HepG2 (cell line): Measurements from ENCODE around the gene CPN1. TPM values are rescaled to one million over a fixed set of nuclear protein-coding genes. Genes with fewer than 3 reads are reported as not detected.

Source experiments
- ATAC-seq: fragments of 200-7000 bp; cut with Tn5 transposase; 3 replicates; pipeline ENCODE4 v1.9.1; 2020; ENCODE audit warnings: mild to moderate bottlenecking, moderate library complexity
- BruUV-seq: library from RNA; stranded (reverse); fragments of 400-500 nt; replicated peaks from 2 replicates; lab custom pipeline; 2021; lab: Mats Ljungman, UMichigan
- CTCF ChIA-PET: fragments of 300-600 bp; formaldehyde crosslinking; extraction: SDS; loops from one replicate; lab custom pipeline; 2021; ENCODE audit warnings: low total read pairs, inconsistent platforms, low intra/inter-chr PET ratio; lab: Yijun Ruan, JAX
- POLR2A ChIA-PET: fragments of 350-600 bp; sonication (Branson Sonifier 250); formaldehyde crosslinking; loops from one replicate; lab custom pipeline; 2020; ENCODE audit warnings: antibody characterized with exemption, inconsistent platforms; lab: Yijun Ruan, JAX
- DNase-seq: peaks from one replicate; pipeline ENCODE4 v3.0.0-alpha.2; 2015; ENCODE audit warnings: low spot score
- FAIRE-seq: peaks from 3 replicates; lab custom pipeline; 2011; peaks lifted over from hg19 to GRCh38; lab: Jason Lieb, UNC
- H2AFZ ChIP-seq: one replicate; pipeline ENCODE4 v1.6.1; 2011; ENCODE audit warnings: low read length, inconsistent platforms
- H3K27ac ChIP-seq: fragments of 300-600 bp; 3 replicates; pipeline ENCODE4 v1.8.0; 2011; ENCODE audit warnings: mixed run types, mild to moderate bottlenecking, mixed read lengths, low read length, inconsistent platforms; ENCODE audit not compliant: insufficient read depth; ENCODE audit errors: extremely low read length
- H3K27me3 ChIP-seq, 2 experiments: fragments of 200-600 bp in 1 of 2; 2 replicates in 1 of 2; 3 replicates in 1 of 2; pipeline versions ENCODE4 v1.6.0 to v1.8.0; 2011; ENCODE audit warnings: low read length in 2 of 2, mild to moderate bottlenecking in 2 of 2, moderate library complexity in 2 of 2, inconsistent platforms in 1 of 2; ENCODE audit not compliant: insufficient read depth in 2 of 2, control insufficient read depth in 1 of 2
- H3K36me3 ChIP-seq, 2 experiments: fragments of 200-600 bp in 1 of 2; replicated peaks in 1 of 2; 2 replicates in 1 of 2; 3 replicates in 1 of 2; pipeline versions ENCODE4 v1.5.1 to v1.8.0; 2011; ENCODE audit warnings: low read length in 2 of 2, inconsistent platforms in 1 of 2; ENCODE audit not compliant: insufficient read depth in 2 of 2, control insufficient read depth in 1 of 2
- H3K4me1 ChIP-seq: 2 replicates; pipeline ENCODE4 v1.5.1; 2012; ENCODE audit warnings: low read length, inconsistent platforms; ENCODE audit not compliant: insufficient read depth
- H3K4me2 ChIP-seq: 2 replicates; pipeline ENCODE4 v1.6.0; 2011; ENCODE audit warnings: low read depth, low read length, inconsistent platforms
- H3K4me3 ChIP-seq, 3 experiments: fragments of 200-600 bp in 1 of 3; sonication (generic), shearing (Covaris generic) in 1 of 3; replicated peaks in 1 of 3; 2 replicates each; pipeline ENCODE4 v1.5.1; 2011 to 2016; ENCODE audit warnings: low read length in 3 of 3, inconsistent platforms in 2 of 3, low read depth in 2 of 3, mild to moderate bottlenecking in 2 of 3, control low read depth in 1 of 3, mixed read lengths in 1 of 3; ENCODE audit not compliant: insufficient read depth in 1 of 3
- H3K79me2 ChIP-seq: one replicate; pipeline ENCODE4 v1.6.1; 2011; ENCODE audit warnings: low read length, inconsistent platforms; ENCODE audit not compliant: insufficient read depth
- H3K9ac ChIP-seq: 2 replicates; pipeline ENCODE4 v1.6.0; 2011; ENCODE audit warnings: mild to moderate bottlenecking, low read depth, low read length, inconsistent platforms; ENCODE audit not compliant: insufficient read depth
- H3K9me3 ChIP-seq: 2 replicates; pipeline ENCODE4 v1.5.1; 2012; ENCODE audit warnings: mild to moderate bottlenecking, low read length
- H4K20me1 ChIP-seq: 2 replicates; pipeline ENCODE4 v1.6.0; 2011; ENCODE audit warnings: inconsistent platforms, mild to moderate bottlenecking, low read length, moderate library complexity; ENCODE audit not compliant: insufficient read depth
- AFF4 ChIP-seq: sonication (generic); formaldehyde crosslinking; IDR thresholded peaks from 2 replicates; pipeline ENCODE4 v1.4.0; 2020; ENCODE audit warnings: missing genetic modification reagents
- DPF2 ChIP-seq: sonication (generic); formaldehyde crosslinking; IDR thresholded peaks from 2 replicates; pipeline ENCODE4 v1.4.0; 2020; ENCODE audit warnings: mild to moderate bottlenecking, low read depth, missing genetic modification reagents, borderline replicate concordance
- HOXA7 ChIP-seq: sonication (generic); formaldehyde crosslinking; IDR thresholded peaks from 2 replicates; pipeline ENCODE4 v1.8.1; 2022; ENCODE audit warnings: mild to moderate bottlenecking, missing genetic modification reagents, moderate library complexity
- ISX ChIP-seq: sonication (generic); formaldehyde crosslinking; conservative IDR thresholded peaks from 2 replicates; pipeline ENCODE4 v1.5.0; 2020; ENCODE audit warnings: missing genetic modification reagents
- MAF1 ChIP-seq: sonication (generic); formaldehyde crosslinking; IDR thresholded peaks from 2 replicates; pipeline ENCODE4 v1.5.0; 2020; ENCODE audit warnings: missing genetic modification reagents, borderline replicate concordance
- NCOA1 ChIP-seq: sonication (generic); formaldehyde crosslinking; IDR thresholded peaks from 2 replicates; pipeline ENCODE4 v1.9.0; 2021; ENCODE audit warnings: missing genetic modification reagents
- NPAS2 ChIP-seq: sonication (generic); formaldehyde crosslinking; IDR thresholded peaks from 2 replicates; pipeline ENCODE4 v1.8.0; 2022; ENCODE audit warnings: mild to moderate bottlenecking, missing genetic modification reagents, borderline replicate concordance
- TP53 ChIP-seq: sonication (generic); formaldehyde crosslinking; conservative IDR thresholded peaks from 2 replicates; pipeline ENCODE4 v1.4.0; 2020; ENCODE audit warnings: missing genetic modification reagents
- ZBTB7A ChIP-seq: sonication (generic); formaldehyde crosslinking; IDR thresholded peaks from 2 replicates; pipeline ENCODE4 v1.8.0; 2022; ENCODE audit warnings: mild to moderate bottlenecking, missing genetic modification reagents
- ZKSCAN8 ChIP-seq: IDR thresholded peaks from 2 replicates; pipeline ENCODE4 v1.6.1; 2016; ENCODE audit warnings: borderline replicate concordance, missing genetic modification reagents, missing compliant biosample characterization
- ZNF253 ChIP-seq: sonication (generic); formaldehyde crosslinking; IDR thresholded peaks from 2 replicates; pipeline ENCODE4 v1.8.0; 2022; ENCODE audit warnings: mild to moderate bottlenecking, missing genetic modification reagents, borderline replicate concordance
- ZNF274 ChIP-seq: sonication (generic); formaldehyde crosslinking; IDR thresholded peaks from 2 replicates; pipeline ENCODE4 v1.5.1; 2020; ENCODE audit warnings: mild to moderate bottlenecking, missing genetic modification reagents
- ZNF543 ChIP-seq: sonication (generic); formaldehyde crosslinking; IDR thresholded peaks from 2 replicates; pipeline ENCODE4 v1.4.0; 2020; ENCODE audit warnings: mild to moderate bottlenecking, missing genetic modification reagents
- ZNF556 ChIP-seq: sonication (generic); formaldehyde crosslinking; IDR thresholded peaks from 2 replicates; pipeline ENCODE4 v1.4.0; 2020; ENCODE audit warnings: mild to moderate bottlenecking, missing genetic modification reagents, borderline replicate concordance
- ZNF562 ChIP-seq: sonication (generic); formaldehyde crosslinking; IDR thresholded peaks from 2 replicates; pipeline ENCODE4 v1.8.0; 2022; ENCODE audit warnings: missing genetic modification reagents, borderline replicate concordance
- ZNF580 ChIP-seq: IDR thresholded peaks from 2 replicates; pipeline ENCODE4 v1.6.1; 2016; ENCODE audit warnings: low read depth, borderline replicate concordance
- ZNF782 ChIP-seq: sonication (generic); formaldehyde crosslinking; IDR thresholded peaks from 2 replicates; pipeline ENCODE4 v1.4.0; 2020; ENCODE audit warnings: missing genetic modification reagents, mild to moderate bottlenecking, borderline replicate concordance
- ZSCAN30 ChIP-seq: sonication (generic); formaldehyde crosslinking; IDR thresholded peaks from 2 replicates; pipeline ENCODE4 v1.5.0; 2020; ENCODE audit warnings: mild to moderate bottlenecking, missing genetic modification reagents
- ZXDC ChIP-seq: sonication (generic); formaldehyde crosslinking; IDR thresholded peaks from 2 replicates; pipeline ENCODE4 v1.5.0; 2020; ENCODE audit warnings: mild to moderate bottlenecking, missing genetic modification reagents
- WGBS: methylation state at CpG from one replicate; pipeline ENCODE4 v1.1.6; 2017; ENCODE audit warnings: low lambda C conversion rate; 5-methylcytosine and 5-hydroxymethylcytosine counted together
- in situ Hi-C: cut with HindIII; loops from 2 replicates; pipeline ENCODE4 v1.10.0; 2017; ENCODE audit warnings: low pct_unique_long_range_greater_than_20kb; ENCODE audit not compliant: extremely low pct_ligation_motif_present
- intact Hi-C: fragments of 100-400 bp; cut with micrococcal nuclease; formaldehyde crosslinking; loops from one replicate; pipeline ENCODE4 v1.10.0; 2022; ENCODE audit not compliant: unreplicated experiment
- polyA plus RNA-seq, 8 experiments: library from polyadenylated mRNA; depleted of rRNA in 3 of 8; stranded (reverse) in 7 of 8; unstranded in 1 of 8; fragments of >200 nt; fragmentation: Illumina TruSeq in 4 of 8; extraction: Trizol in 4 of 8; gene quantifications; 2 replicates each; pipeline versions ENCODE4 v1.2.1 to v1.2.3, GENCODE V29; 2011 to 2016; ENCODE audit warnings: low read depth in 4 of 8, missing spikeins in 1 of 8, mixed read lengths in 1 of 8; ENCODE audit not compliant: insufficient read depth in 1 of 8
- total RNA-seq, 5 experiments: library from RNA; depleted of rRNA; stranded (reverse); fragments of >200 nt; fragmentation: Illumina TruSeq; extraction: Trizol; gene quantifications; 2 replicates each; pipeline ENCODE4 v1.2.3, GENCODE V29; 2016; ENCODE audit warnings: low read depth in 1 of 5
- TF ChIP-seq, protein P1 (sequence below): sonication (generic); formaldehyde crosslinking; IDR thresholded peaks from 2 replicates; pipeline ENCODE4 v1.8.0; 2022; ENCODE audit warnings: mild to moderate bottlenecking, missing genetic modification reagents, moderate library complexity

The CPN1 gene
- total and polyA plus RNA-seq, 2 of the 13 experiments (the other 11 are each of a cell fraction or from before 2014, with no cell fraction given) = 17.3 to 35.1 TPM

- WGBS = 94% methylated on average over 6 of the region's 6 CpGs
- no peak for ATAC-seq
- intact Hi-C loops = no loop called here
These were observed 82.8 kb downstream of the CPN1 start for GRCh38 chr10:99998889-99999288.

More at GRCh38 chr10:99998889-99999288, 82.8 kb downstream of the CPN1 start:
- FAIRE-seq (no peak), DNase-seq (no peak)
- H3K9me3 ChIP-seq = no peaks in the 10 kb centered on the region
- H3K4me2 ChIP-seq = no peak overlapping the region
- no peak overlapping the region for H3K27ac ChIP-seq
- no peaks in the 10 kb centered on the region for H3K27me3 ChIP-seq
- H2AFZ ChIP-seq = no peak overlapping the region
- no TSS peak for BruUV-seq
- no peaks in the 10 kb centered on the region for H3K36me3 ChIP-seq
- peaks cover 9% of the 10 kb centered on the region for H3K4me1 ChIP-seq
- no peak overlapping the region for H3K4me3 ChIP-seq
- H4K20me1 ChIP-seq = no peaks in the 10 kb centered on the region
- CTCF ChIA-PET = no interaction called here
- peaks cover 26% of the 10 kb centered on the region for H3K79me2 ChIP-seq
- TF ChIP-seq, protein P1, sequence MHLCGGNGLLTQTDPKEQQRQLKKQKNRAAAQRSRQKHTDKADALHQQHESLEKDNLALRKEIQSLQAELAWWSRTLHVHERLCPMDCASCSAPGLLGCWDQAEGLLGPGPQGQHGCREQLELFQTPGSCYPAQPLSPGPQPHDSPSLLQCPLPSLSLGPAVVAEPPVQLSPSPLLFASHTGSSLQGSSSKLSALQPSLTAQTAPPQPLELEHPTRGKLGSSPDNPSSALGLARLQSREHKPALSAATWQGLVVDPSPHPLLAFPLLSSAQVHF = no peak
- TF ChIP-seq ZNF580 (CRISPR knock-in tag) = no peak
- TF ChIP-seq ZNF543 (CRISPR knock-in tag) = no peak
- TF ChIP-seq TP53 (CRISPR knock-in tag) = no peak
- TF ChIP-seq ZNF562 (CRISPR knock-in tag) = no peak
- TF ChIP-seq ISX = no peak
- TF ChIP-seq ZKSCAN8 (CRISPR knock-in tag) = no peak
- TF ChIP-seq NCOA1 (CRISPR knock-in tag) = no peak
- TF ChIP-seq ZNF274 (CRISPR knock-in tag) = no peak
- no peak for TF ChIP-seq MAF1
- TF ChIP-seq NPAS2 (CRISPR knock-in tag) = no peak
- TF ChIP-seq ZNF782 (CRISPR knock-in tag) = no peak
- no peak for TF ChIP-seq AFF4 (CRISPR knock-in tag)
- no peak for TF ChIP-seq DPF2 (CRISPR knock-in tag)
- no peak for TF ChIP-seq ZXDC (CRISPR knock-in tag)
- no peak for TF ChIP-seq ZBTB7A (CRISPR knock-in tag)
- TF ChIP-seq ZNF253 = no peak
- TF ChIP-seq ZNF556 (CRISPR knock-in tag) = no peak
- no peak for TF ChIP-seq ZSCAN30
- TF ChIP-seq HOXA7 (CRISPR knock-in tag) = no peak
- no peak overlapping the region for H3K9ac ChIP-seq
- in situ Hi-C loops = no loop called here
- POLR2A ChIA-PET = no interaction called here
